SK-N-SH (cell line): ENCODE data around the gene PLIN1. TPM values are rescaled to one million over a fixed set of nuclear protein-coding genes. Genes with fewer than 3 reads are reported as not detected.

Experiments used
- CTCF ChIA-PET: fragments of 300-600, 350-600 bp; formaldehyde crosslinking; extraction: SDS; loops from one replicate; lab custom pipeline; 2021; lab: Yijun Ruan, JAX
- POLR2A ChIA-PET: fragments of 350-600 bp; sonication (Branson Sonifier 250); formaldehyde crosslinking; extraction: SDS; loops from one replicate; lab custom pipeline; 2020; ENCODE audit warnings: antibody characterized with exemption, inconsistent platforms; lab: Yijun Ruan, JAX
- DNase-seq: peaks from one replicate; pipeline ENCODE4 v3.0.0; 2012
- H2AFZ ChIP-seq: fragments of 200-600 bp; sonication (generic); 2 replicates; pipeline ENCODE4 v1.8.1; 2016; ENCODE audit warnings: antibody characterized with exemption, mild to moderate bottlenecking, low read depth
- H3F3A ChIP-seq: fragments of 200-600 bp; sonication (generic); replicated peaks from 2 replicates; pipeline ENCODE3; 2016; ENCODE audit warnings: antibody characterized with exemption, mild to moderate bottlenecking; ENCODE audit not compliant: insufficient read depth
- H3K27ac ChIP-seq, 2 experiments: fragments of 200-500 bp in 1 of 2; fragments of 200-600 bp in 1 of 2; sonication (Bioruptor generic) in 1 of 2; sonication (generic), shearing (Covaris generic) in 1 of 2; 2 replicates each; pipeline versions ENCODE4 v1.5.1 to v1.6.1; 2014 to 2016; ENCODE audit warnings: low read depth in 2 of 2, inconsistent platforms in 1 of 2, low read length in 1 of 2, mild to moderate bottlenecking in 1 of 2, mixed read lengths in 1 of 2
- H3K27me3 ChIP-seq: fragments of 200-600 bp; sonication (generic), shearing (Covaris generic); 2 replicates; pipeline ENCODE4 v1.6.1; 2016; ENCODE audit warnings: mixed run types; ENCODE audit not compliant: insufficient read depth
- H3K36me3 ChIP-seq, 2 experiments: fragments of 200-500 bp in 1 of 2; fragments of 200-600 bp in 1 of 2; sonication (Bioruptor generic) in 1 of 2; sonication (generic) in 1 of 2; replicated peaks in 1 of 2; 2 replicates each; pipeline versions ENCODE3 to v1.5.1; 2014 to 2016; ENCODE audit warnings: low read length in 1 of 2, mild to moderate bottlenecking in 1 of 2; ENCODE audit not compliant: insufficient read depth in 2 of 2, control insufficient read depth in 1 of 2
- H3K4me1 ChIP-seq, 2 experiments: fragments of 200-500 bp in 1 of 2; fragments of 200-600 bp in 1 of 2; sonication (Bioruptor generic) in 1 of 2; sonication (generic), shearing (Covaris generic) in 1 of 2; 2 replicates each; pipeline versions ENCODE4 v1.5.1 to v1.6.1; 2014 to 2016; ENCODE audit warnings: low read depth in 1 of 2, low read length in 1 of 2, mixed run types in 1 of 2; ENCODE audit not compliant: insufficient read depth in 2 of 2, control insufficient read depth in 1 of 2
- H3K4me2 ChIP-seq: fragments of 200-600 bp; sonication (generic), shearing (Covaris generic); 2 replicates; pipeline ENCODE4 v1.6.1; 2017; ENCODE audit warnings: mixed run types
- H3K4me3 ChIP-seq, 2 experiments: fragments of 200-500 bp in 1 of 2; fragments of 200-600 bp in 1 of 2; sonication (Bioruptor generic) in 1 of 2; sonication (generic), shearing (Covaris generic) in 1 of 2; 2 replicates each; pipeline versions ENCODE4 v1.5.1 to v1.8.1; 2014 to 2016; ENCODE audit warnings: low read depth in 2 of 2, inconsistent platforms in 1 of 2, low read length in 1 of 2, mild to moderate bottlenecking in 1 of 2, mixed read lengths in 1 of 2, moderate library complexity in 1 of 2
- H3K79me2 ChIP-seq: fragments of 200-600 bp; sonication (generic); 2 replicates; pipeline ENCODE4 v1.8.1; 2017; ENCODE audit warnings: mild to moderate bottlenecking; ENCODE audit not compliant: insufficient read depth
- H3K9ac ChIP-seq: fragments of 200-600 bp; sonication (generic); 2 replicates; pipeline ENCODE4 v1.6.1; 2017; ENCODE audit warnings: mixed run types
- H3K9me2 ChIP-seq: fragments of 200-600 bp; sonication (generic); 2 replicates; pipeline ENCODE4 v1.6.1; 2017; ENCODE audit warnings: mixed run types
- H3K9me3 ChIP-seq: fragments of 200-600 bp; sonication (generic); 2 replicates; pipeline ENCODE4 v1.6.1; 2017; ENCODE audit warnings: mixed run types, mild to moderate bottlenecking, moderate library complexity
- H4K20me1 ChIP-seq: fragments of 200-600 bp; sonication (generic); 2 replicates; pipeline ENCODE4 v1.6.1; 2017; ENCODE audit warnings: mild to moderate bottlenecking, mixed run types; ENCODE audit not compliant: insufficient read depth
- FOXJ3 ChIP-seq: sonication (generic); formaldehyde crosslinking; IDR thresholded peaks from 2 replicates; pipeline ENCODE4 v1.5.1; 2020; ENCODE audit warnings: mild to moderate bottlenecking, missing genetic modification reagents
- GABPA ChIP-seq: IDR thresholded peaks from 2 replicates; pipeline ENCODE4 v1.4.0; 2012; ENCODE audit warnings: low read depth, mild to moderate bottlenecking
- JUND ChIP-seq: IDR thresholded peaks from 2 replicates; pipeline ENCODE4 v1.4.0; 2012
- MXI1 ChIP-seq: IDR thresholded peaks from 2 replicates; pipeline ENCODE4 v1.6.1; 2012; ENCODE audit warnings: mild to moderate bottlenecking, low read depth, low read length, improper control_type of control experiment
- NFIC ChIP-seq: IDR thresholded peaks from 2 replicates; pipeline ENCODE4 v1.4.0; 2012; ENCODE audit warnings: borderline replicate concordance
- NRF1 ChIP-seq: IDR thresholded peaks from 2 replicates; pipeline ENCODE4 v1.6.1; 2012; ENCODE audit warnings: low read depth, mild to moderate bottlenecking, low read length
- POLR2AphosphoS5 ChIP-seq: IDR thresholded peaks from 2 replicates; pipeline ENCODE4 v1.6.1; 2012; ENCODE audit warnings: low read depth, low read length
- RAD21 ChIP-seq: IDR thresholded peaks from 2 replicates; pipeline ENCODE4 v1.6.1; 2012; ENCODE audit warnings: mild to moderate bottlenecking, low read length
- RFX5 ChIP-seq: IDR thresholded peaks from 2 replicates; pipeline ENCODE4 v1.6.1; 2012; ENCODE audit warnings: mild to moderate bottlenecking, improper control_type of control experiment, low read length
- SIN3A ChIP-seq: IDR thresholded peaks from 2 replicates; pipeline ENCODE4 v1.6.1; 2012; ENCODE audit warnings: low read depth, mild to moderate bottlenecking, low read length, moderate library complexity, borderline replicate concordance
- TAF1 ChIP-seq: IDR thresholded peaks from 2 replicates; pipeline ENCODE4 v1.6.1; 2012; ENCODE audit warnings: low read depth, mild to moderate bottlenecking, low read length, moderate library complexity, borderline replicate concordance
- TCF12 ChIP-seq: IDR thresholded peaks from 2 replicates; pipeline ENCODE4 v1.4.0; 2012
- TEAD4 ChIP-seq: IDR thresholded peaks from 2 replicates; pipeline ENCODE4 v1.4.0; 2012; ENCODE audit warnings: mild to moderate bottlenecking, borderline replicate concordance; ENCODE audit not compliant: insufficient read depth
- USF2 ChIP-seq: fragments of 150-350 bp; IDR thresholded peaks from 2 replicates; pipeline ENCODE4 v1.6.1; 2017; ENCODE audit warnings: antibody characterized with exemption, low read length, low read depth, borderline replicate concordance
- whole genome bisulfite sequencing: methylation state at CpG from one replicate; pipeline ENCODE4 v1.1.6; 2017; ENCODE audit warnings: low lambda C conversion rate; 5-methylcytosine and 5-hydroxymethylcytosine counted together
- polyA plus RNA-seq, 3 experiments: library from polyadenylated mRNA; depleted of rRNA; stranded (reverse); fragments of >200 nt; gene quantifications; 2 replicates each; pipeline ENCODE4 v1.2.3, GENCODE V29; 2012
- TF ChIP-seq, protein P1 (sequence below): fragments of 150-350 bp; IDR thresholded peaks from 2 replicates; pipeline ENCODE4 v1.6.1; 2016; ENCODE audit warnings: mild to moderate bottlenecking, low read depth, low read length
- TF ChIP-seq, protein P2 (sequence below): IDR thresholded peaks from 2 replicates; pipeline ENCODE4 v1.4.0; 2012; ENCODE audit warnings: low read depth

The PLIN1 gene
- polyA plus RNA-seq, 1 of the 3 experiments (the other 2 are of a cell fraction), result 0.08 TPM

DNA sequence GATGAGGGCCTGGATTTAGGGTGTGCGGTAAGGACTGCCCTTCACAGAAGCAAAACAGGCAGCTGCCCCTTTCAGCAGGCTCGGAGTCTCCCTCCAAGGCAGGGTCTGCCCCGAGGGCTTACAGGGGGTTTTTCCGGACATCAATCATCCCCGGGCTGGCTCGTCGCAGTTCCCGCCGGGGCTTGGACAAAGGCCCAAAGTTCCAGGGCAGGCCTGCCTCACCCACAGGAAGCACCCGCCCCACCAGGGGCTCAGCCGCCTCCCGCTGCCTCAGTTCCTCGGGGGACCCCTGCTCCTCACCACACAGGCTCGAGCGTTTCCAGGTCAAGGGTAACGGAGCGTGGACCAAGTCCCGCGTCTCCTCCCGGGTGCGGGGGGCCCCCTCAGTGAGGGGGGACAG, 50.9 kb downstream of the PLIN1 start (continued):
- TF ChIP-seq TAF1 (no peak), JUND (no peak), NRF1 (no peak), GABPA (no peak), MXI1 (no peak)
- TF ChIP-seq, protein P1, sequence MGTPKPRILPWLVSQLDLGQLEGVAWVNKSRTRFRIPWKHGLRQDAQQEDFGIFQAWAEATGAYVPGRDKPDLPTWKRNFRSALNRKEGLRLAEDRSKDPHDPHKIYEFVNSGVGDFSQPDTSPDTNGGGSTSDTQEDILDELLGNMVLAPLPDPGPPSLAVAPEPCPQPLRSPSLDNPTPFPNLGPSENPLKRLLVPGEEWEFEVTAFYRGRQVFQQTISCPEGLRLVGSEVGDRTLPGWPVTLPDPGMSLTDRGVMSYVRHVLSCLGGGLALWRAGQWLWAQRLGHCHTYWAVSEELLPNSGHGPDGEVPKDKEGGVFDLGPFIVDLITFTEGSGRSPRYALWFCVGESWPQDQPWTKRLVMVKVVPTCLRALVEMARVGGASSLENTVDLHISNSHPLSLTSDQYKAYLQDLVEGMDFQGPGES, result no peak

DNA sequence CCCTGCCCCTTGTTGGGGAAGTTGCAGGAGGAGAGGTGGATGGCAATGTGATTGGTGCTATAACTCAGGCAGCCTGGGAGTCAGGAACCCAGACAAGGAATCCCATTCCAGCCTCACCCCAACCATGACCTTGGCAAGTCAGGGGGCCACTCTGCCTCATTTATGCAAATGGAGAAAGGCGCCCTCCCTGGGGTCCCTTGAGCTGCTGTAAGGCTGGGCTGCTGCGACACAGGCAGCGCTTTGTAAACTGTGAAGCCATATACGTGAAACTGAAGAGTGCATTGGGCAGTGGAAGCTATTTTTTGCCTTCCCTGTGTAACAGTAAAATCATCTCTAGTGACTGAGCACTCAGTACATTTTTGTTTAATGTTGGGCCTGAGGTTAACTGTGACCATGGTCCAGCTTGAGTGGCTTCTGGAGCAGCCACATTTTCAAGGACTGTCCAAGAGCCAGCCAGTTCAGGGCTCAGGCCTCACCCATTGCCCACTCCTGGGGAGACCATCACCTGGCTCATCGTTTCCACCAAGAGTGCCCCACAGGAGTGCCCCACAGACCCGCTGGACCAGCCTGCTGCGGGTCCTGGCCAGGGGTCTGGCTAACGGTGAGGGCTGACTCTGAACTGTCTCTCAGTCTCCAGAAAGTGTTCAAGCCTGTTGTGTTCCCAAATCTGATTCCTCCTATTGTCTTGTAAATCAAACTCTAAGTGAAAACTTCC, 51.8 kb downstream of the PLIN1 start:
- H3K4me3 ChIP-seq, result no peak overlapping the region

GRCh38 chr15:89625716-89626115, 53.5 kb downstream of the PLIN1 start:
- peaks cover 30 to 80% of the 10 kb centered on the region in 2 experiments for H3K36me3 ChIP-seq
- no peaks in the 10 kb centered on the region for H3K27me3 ChIP-seq
- H3K4me2 ChIP-seq, result no peak overlapping the region

More for the DNA sequence above, 51.8 kb downstream of the PLIN1 start:
- Histone ChIP-seq H3K9ac (no peak overlapping the region), H3K9me2 (no peaks in the 10 kb centered on the region), H3K27me3 (no peaks in the 10 kb centered on the region), H3K4me1 (no peaks in the 10 kb centered on the region), H3F3A (peaks cover 4% of the 10 kb centered on the region), H2AFZ (no peak overlapping the region), H4K20me1 (no peaks in the 10 kb centered on the region), H3K4me2 (no peak overlapping the region), H3K36me3 (peaks cover 24 to 90% of the 10 kb centered on the region in 2 experiments), H3K79me2 (no peaks in the 10 kb centered on the region; the same call in 1 of the 2 replicates), H3K27ac (no peak overlapping the region), H3K9me3 (no peaks in the 10 kb centered on the region)
- ChIA-PET POLR2A (no interaction called here), CTCF (interaction anchor here (0.6 to 5.5 kb wide), 3 partner anchors 19 to 45 kb away, joined by 3 to 27 read pairs (median 3); no protein-coding TSS in a partner anchor)
- peak; percentile 23 for DNase-seq
- WGBS, result 96% methylated on average over 4 of the region's 8 CpGs
- TF ChIP-seq SIN3A (no peak), TEAD4 (no peak), RFX5 (no peak), RAD21 (no peak), NRF1 (no peak), FOXJ3 (CRISPR knock-in tag) (no peak), USF2 (no peak), NFIC (no peak)
- TF ChIP-seq, protein P2, sequence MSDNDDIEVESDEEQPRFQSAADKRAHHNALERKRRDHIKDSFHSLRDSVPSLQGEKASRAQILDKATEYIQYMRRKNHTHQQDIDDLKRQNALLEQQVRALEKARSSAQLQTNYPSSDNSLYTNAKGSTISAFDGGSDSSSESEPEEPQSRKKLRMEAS, result no peak

More at GRCh38 chr15:89625716-89626115, 53.5 kb downstream of the PLIN1 start:
- H3F3A ChIP-seq, result peaks cover 4% of the 10 kb centered on the region
- no peaks in the 10 kb centered on the region for H3K9me3 ChIP-seq
- no peak for DNase-seq
- H3K4me1 ChIP-seq, result no peaks in the 10 kb centered on the region
- H4K20me1 ChIP-seq, result no peaks in the 10 kb centered on the region
- H3K9me2 ChIP-seq, result no peaks in the 10 kb centered on the region
- 100% methylated on average over 6 of the region's 9 CpGs for WGBS
- CTCF ChIA-PET, result interaction anchor here (0.6 kb wide), 1 partner anchor 21 kb away, joined by 3 read pairs; no protein-coding TSS in a partner anchor
- no peak overlapping the region for H3K4me3 ChIP-seq
- H3K27ac ChIP-seq, result no peak overlapping the region
- no peak overlapping the region for H2AFZ ChIP-seq
- H3K9ac ChIP-seq, result no peak overlapping the region
- no peaks in the 10 kb centered on the region; the same call in 1 of the 2 replicates for H3K79me2 ChIP-seq
- TF ChIP-seq TCF12 (no peak), TAF1 (no peak), POLR2AphosphoS5 (no peak), USF2 (no peak)
- POLR2A ChIA-PET, result no interaction called here
